IMR-90 (cell line): Measurements from ENCODE around the gene TAX1BP1. TPM values are rescaled to one million over a fixed set of nuclear protein-coding genes. Genes with fewer than 3 reads are reported as not detected.

Experiments
- ATAC-seq: fragments of 200-7000 bp; cut with Tn5 transposase; 2 replicates; pipeline ENCODE4 v1.9.1; 2020; ENCODE audit warnings: low read depth, mild to moderate bottlenecking, moderate library complexity
- BruUV-seq: library from RNA; stranded (reverse); fragments of 400-500 nt; replicated peaks from 2 replicates; lab custom pipeline; 2021; lab: Mats Ljungman, UMichigan
- CTCF ChIA-PET: fragments of 300-600 bp; formaldehyde crosslinking; extraction: SDS; loops from one replicate; lab custom pipeline; 2021; ENCODE audit warnings: antibody characterized with exemption; lab: Yijun Ruan, JAX
- POLR2A ChIA-PET: fragments of 300-600 bp; sonication (Branson Sonifier 250); formaldehyde crosslinking; loops from one replicate; lab custom pipeline; 2022; ENCODE audit warnings: antibody characterized with exemption; ENCODE audit not compliant: unreplicated experiment; lab: Charles Lee
- DNase-seq: peaks from one replicate; pipeline ENCODE4 v3.0.0; 2013
- H2AFZ ChIP-seq: replicated peaks from 2 replicates; pipeline ENCODE3; 2013; ENCODE audit warnings: low read length, mild to moderate bottlenecking; ENCODE audit not compliant: poor library complexity
- H2AK5ac ChIP-seq: 2 replicates; pipeline ENCODE4 v1.6.1; 2013; ENCODE audit warnings: low read depth, low read length, inconsistent platforms
- H2AK9ac ChIP-seq: replicated peaks from 2 replicates; pipeline ENCODE3; 2013; ENCODE audit warnings: mild to moderate bottlenecking, low read depth, low read length, moderate library complexity; ENCODE audit not compliant: poor library complexity
- H2BK120ac ChIP-seq: 2 replicates; pipeline ENCODE4 v1.6.1; 2013; ENCODE audit warnings: low read depth, low read length, inconsistent platforms
- H2BK15ac ChIP-seq: 3 replicates; pipeline ENCODE4 v1.6.1; 2013; ENCODE audit warnings: low read depth, low read length, inconsistent platforms
- H2BK20ac ChIP-seq: 2 replicates; pipeline ENCODE4 v1.6.1; 2013; ENCODE audit warnings: low read depth, mild to moderate bottlenecking, inconsistent platforms, low read length, moderate library complexity
- H2BK5ac ChIP-seq: 2 replicates; pipeline ENCODE4 v1.6.1; 2013; ENCODE audit warnings: mild to moderate bottlenecking, low read depth, low read length, inconsistent platforms; ENCODE audit not compliant: poor library complexity, severe bottlenecking
- H3K14ac ChIP-seq: replicated peaks from 2 replicates; pipeline ENCODE4 v1.6.1; 2013; ENCODE audit warnings: low read depth, low read length, inconsistent platforms
- H3K18ac ChIP-seq: 2 replicates; pipeline ENCODE4 v1.6.1; 2013; ENCODE audit warnings: low read depth, low read length, control low read depth
- H3K23ac ChIP-seq: 2 replicates; pipeline ENCODE4 v1.6.1; 2013; ENCODE audit warnings: low read depth, low read length, inconsistent platforms
- H3K27ac ChIP-seq: 2 replicates; pipeline ENCODE4 v1.5.1; 2013; ENCODE audit warnings: mild to moderate bottlenecking, control low read depth, low read length; ENCODE audit not compliant: insufficient read depth
- H3K27me3 ChIP-seq: 2 replicates; pipeline ENCODE4 v1.6.1; 2013; ENCODE audit warnings: low read length; ENCODE audit not compliant: control insufficient read depth, insufficient read depth
- H3K36me3 ChIP-seq: 2 replicates; pipeline ENCODE4 v1.6.1; 2013; ENCODE audit warnings: low read length, mixed read lengths; ENCODE audit not compliant: control insufficient read depth, insufficient read depth
- H3K4ac ChIP-seq: 2 replicates; pipeline ENCODE4 v1.6.1; 2013; ENCODE audit warnings: low read depth, low read length, inconsistent platforms
- H3K4me1 ChIP-seq: 2 replicates; pipeline ENCODE4 v1.6.1; 2013; ENCODE audit warnings: low read length, mixed read lengths; ENCODE audit not compliant: control insufficient read depth, insufficient read depth
- H3K4me2 ChIP-seq: 2 replicates; pipeline ENCODE4 v1.6.1; 2013; ENCODE audit warnings: low read depth, mild to moderate bottlenecking, control low read depth, low read length, moderate library complexity
- H3K4me3 ChIP-seq: 2 replicates; pipeline ENCODE4 v1.5.1; 2013; ENCODE audit warnings: low read depth, mild to moderate bottlenecking, control low read depth, low read length, moderate library complexity; ENCODE audit not compliant: insufficient read depth
- H3K56ac ChIP-seq: 2 replicates; pipeline ENCODE4 v1.6.1; 2013; ENCODE audit warnings: low read length, inconsistent platforms; ENCODE audit not compliant: insufficient read depth; ENCODE audit errors: extremely low read depth
- H3K79me1 ChIP-seq, 2 experiments: 2 replicates each; pipeline ENCODE4 v1.6.1; 2013; ENCODE audit warnings: low read length in 2 of 2, inconsistent platforms in 1 of 2, low read depth in 1 of 2
- H3K9ac ChIP-seq: 2 replicates; pipeline ENCODE4 v1.6.1; 2013; ENCODE audit warnings: low read depth, low read length, control low read depth
- H3K9me1 ChIP-seq: 2 replicates; pipeline ENCODE4 v1.6.1; 2013; ENCODE audit warnings: low read length, inconsistent platforms; ENCODE audit not compliant: insufficient read depth
- H3K9me3 ChIP-seq: 2 replicates; pipeline ENCODE4 v1.6.1; 2013; ENCODE audit warnings: low read length; ENCODE audit not compliant: control insufficient read depth, insufficient read depth
- H4K20me1 ChIP-seq: 2 replicates; pipeline ENCODE4 v1.6.1; 2013; ENCODE audit warnings: low read length, inconsistent platforms; ENCODE audit not compliant: insufficient read depth
- H4K5ac ChIP-seq: 2 replicates; pipeline ENCODE4 v1.6.1; 2013; ENCODE audit warnings: mild to moderate bottlenecking, low read depth, low read length, control low read depth
- H4K8ac ChIP-seq, 2 experiments: 2 replicates each; pipeline ENCODE4 v1.6.1; 2013; ENCODE audit warnings: low read depth in 2 of 2, low read length in 2 of 2, control low read depth in 1 of 2, inconsistent platforms in 1 of 2
- H4K91ac ChIP-seq: 2 replicates; pipeline ENCODE4 v1.6.1; 2013; ENCODE audit warnings: low read depth, low read length, inconsistent platforms; ENCODE audit not compliant: insufficient read depth
- BHLHE40 ChIP-seq: fragments of 150-350 bp; IDR thresholded peaks from 2 replicates; pipeline ENCODE4 v1.6.1; 2016; ENCODE audit warnings: mild to moderate bottlenecking, low read depth, low read length
- CEBPB ChIP-seq: IDR thresholded peaks from 2 replicates; pipeline ENCODE4 v1.6.1; 2012; ENCODE audit warnings: low read depth, low read length, improper control_type of control experiment
- CHD1 ChIP-seq: IDR thresholded peaks from 2 replicates; pipeline ENCODE4 v1.6.1; 2012; ENCODE audit warnings: low read depth, low read length, improper control_type of control experiment
- FOS ChIP-seq: fragments of 150-350 bp; IDR thresholded peaks from 2 replicates; pipeline ENCODE4 v1.6.1; 2016; ENCODE audit warnings: low read depth, low read length
- MAFK ChIP-seq: IDR thresholded peaks from 2 replicates; pipeline ENCODE4 v1.6.1; 2012; ENCODE audit warnings: low read depth, low read length, improper control_type of control experiment
- MAZ ChIP-seq: IDR thresholded peaks from 2 replicates; pipeline ENCODE4 v1.6.1; 2012; ENCODE audit warnings: low read depth, mild to moderate bottlenecking, low read length, improper control_type of control experiment, moderate library complexity, borderline replicate concordance
- MXI1 ChIP-seq: IDR thresholded peaks from 2 replicates; pipeline ENCODE4 v1.6.1; 2012; ENCODE audit warnings: low read depth, mild to moderate bottlenecking, low read length, moderate library complexity, borderline replicate concordance
- NFE2L2 ChIP-seq: fragments of 150-350 bp; IDR thresholded peaks from 2 replicates; pipeline ENCODE4 v1.6.1; 2016; ENCODE audit warnings: low read depth, mild to moderate bottlenecking, low read length
- POLR2A ChIP-seq: IDR thresholded peaks from 2 replicates; pipeline ENCODE4 v1.6.1; 2012; ENCODE audit warnings: mild to moderate bottlenecking, low read depth, low read length
- RAD21 ChIP-seq: IDR thresholded peaks from 2 replicates; pipeline ENCODE4 v1.6.1; 2012; ENCODE audit warnings: low read length, improper control_type of control experiment
- RCOR1 ChIP-seq: IDR thresholded peaks from 2 replicates; pipeline ENCODE4 v1.6.1; 2012; ENCODE audit warnings: mild to moderate bottlenecking, low read length, improper control_type of control experiment; ENCODE audit not compliant: insufficient replicate concordance
- RFX5 ChIP-seq: IDR thresholded peaks from 2 replicates; pipeline ENCODE4 v1.8.0; 2012; ENCODE audit warnings: low read depth, mild to moderate bottlenecking, low read length, moderate library complexity
- SMC3 ChIP-seq: fragments of 150-350 bp; IDR thresholded peaks from 2 replicates; pipeline ENCODE4 v1.6.1; 2016; ENCODE audit warnings: low read depth, mild to moderate bottlenecking, antibody characterized with exemption, low read length, moderate library complexity
- WGBS, 2 experiments: methylation state at CpG; one replicate each; pipeline versions ENCODE4 v1.1.5 to v1.1.7; 2013; ENCODE audit warnings: missing lambda C conversion rate in 2 of 2; ENCODE audit not compliant: insufficient read length in 1 of 2; ENCODE audit errors: extremely low coverage in 2 of 2; 5-methylcytosine and 5-hydroxymethylcytosine counted together
- dilution Hi-C: fragments of 300-500 bp; cut with HindIII; formaldehyde crosslinking; loops from one replicate; pipeline ENCODE4 v1.14.3; 2018; ENCODE audit warnings: low sequenced_read_pairs; ENCODE audit not compliant: unreplicated experiment
- in situ Hi-C: fragments of 300-500 bp; cut with MboI; formaldehyde crosslinking; loops from 3 replicates; pipeline ENCODE4 v1.14.3; 2019; ENCODE audit warnings: low sequenced_read_pairs, inconsistent platforms, mixed read lengths
- intact Hi-C: fragments of 100-400 bp; cut with micrococcal nuclease; formaldehyde crosslinking; loops from 2 replicates; pipeline ENCODE4 v1.10.0; 2022
- polyA plus RNA-seq, 3 experiments: library from polyadenylated mRNA; depleted of rRNA; stranded (reverse); fragments of >200 nt; gene quantifications; 2 replicates each; pipeline ENCODE4 v1.2.3, GENCODE V29; 2012; ENCODE audit warnings: low replicate concordance in 1 of 3
- total RNA-seq: library from RNA; depleted of rRNA; stranded (reverse); fragments of >200 nt; gene quantifications from 2 replicates; pipeline ENCODE4 v1.2.3, GENCODE V29; 2012
- TF ChIP-seq, protein P1 (sequence below): fragments of 150-350 bp; IDR thresholded peaks from 2 replicates; pipeline ENCODE4 v1.6.1; 2017; ENCODE audit warnings: mild to moderate bottlenecking, antibody characterized with exemption, low read length, low read depth
- TF ChIP-seq, protein P2 (sequence below): conservative IDR thresholded peaks from 2 replicates; pipeline ENCODE4 v1.5.1; 2012; ENCODE audit warnings: mild to moderate bottlenecking, low read depth, low read length, improper control_type of control experiment
- TF ChIP-seq, protein P3 (sequence below): fragments of 150-350 bp; IDR thresholded peaks from 2 replicates; pipeline ENCODE4 v1.6.1; 2016; ENCODE audit warnings: low read depth, mild to moderate bottlenecking, low read length, moderate library complexity, borderline replicate concordance

Gene TAX1BP1
- total and polyA plus RNA-seq, 2 of the 4 experiments (the other 2 are of a cell fraction), result 49.0 to 52.7 TPM

DNA sequence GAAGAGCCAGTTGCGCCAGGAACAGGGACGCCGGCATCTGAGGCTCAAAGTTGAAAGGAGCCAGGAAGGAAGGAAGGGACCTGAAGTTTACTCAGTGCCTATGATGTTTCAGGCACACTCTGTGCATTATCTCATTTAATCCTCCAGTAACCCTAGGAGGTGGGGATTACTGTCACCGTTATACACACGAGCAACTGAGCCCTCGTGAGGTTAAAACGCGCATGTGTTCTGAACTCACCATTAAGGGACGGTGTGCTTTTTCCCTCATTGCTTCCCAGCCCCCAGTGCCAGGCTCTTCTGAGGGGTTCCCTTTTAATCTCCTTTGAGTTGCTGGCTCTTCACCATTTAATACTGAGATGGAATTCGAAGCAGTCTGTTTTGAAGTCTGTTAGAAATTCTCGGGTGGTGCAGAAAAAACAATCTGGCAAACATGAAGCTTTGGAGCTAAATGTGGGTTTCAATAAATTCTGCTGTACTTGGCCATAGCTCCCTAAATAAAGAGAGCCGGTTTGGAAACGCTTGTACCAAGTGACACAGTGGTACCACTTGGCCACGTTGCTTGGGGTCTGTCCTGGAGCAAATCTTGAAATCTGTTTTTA is 102.2 kb downstream of the TAX1BP1 start:
- in situ Hi-C loops, result no loop called here
- Histone ChIP-seq H2BK5ac (no peak overlapping the region), H3K4me3 (no peak overlapping the region), H4K91ac (no peak overlapping the region), H3K23ac (no peak overlapping the region), H3K14ac (no peak overlapping the region), H3K9ac (no peak overlapping the region), H3K79me1 (no peaks in the 10 kb centered on the region; a peak in 1 of 4 replicates), H2AK5ac (no peak overlapping the region), H3K27ac (no peak overlapping the region), H4K5ac (no peak overlapping the region), H3K4me1 (no peaks in the 10 kb centered on the region), H2AFZ (no peak overlapping the region), H3K4ac (no peak overlapping the region), H2BK15ac (no peak overlapping the region), H3K36me3 (peaks cover 18% of the 10 kb centered on the region; the same call in 1 of the 2 replicates), H3K9me3 (no peaks in the 10 kb centered on the region), H3K18ac (no peak overlapping the region), H3K27me3 (no peaks in the 10 kb centered on the region), H4K20me1 (no peaks in the 10 kb centered on the region), H2BK20ac (no peak overlapping the region), H3K4me2 (no peak overlapping the region), H4K8ac (no peak overlapping the region), H2BK120ac (no peak overlapping the region), H3K56ac (no peak overlapping the region), H2AK9ac (no peak overlapping the region), H3K9me1 (peaks cover 9% of the 10 kb centered on the region)
- TF ChIP-seq RAD21 (no peak), MAZ (no peak), SMC3 (no peak), BHLHE40 (no peak), FOS (no peak), CEBPB (no peak), POLR2A (no peak), RFX5 (no peak), MAFK (no peak), RCOR1 (no peak), CHD1 (no peak), NFE2L2 (no peak), MXI1 (no peak)
- TF ChIP-seq, protein P1, sequence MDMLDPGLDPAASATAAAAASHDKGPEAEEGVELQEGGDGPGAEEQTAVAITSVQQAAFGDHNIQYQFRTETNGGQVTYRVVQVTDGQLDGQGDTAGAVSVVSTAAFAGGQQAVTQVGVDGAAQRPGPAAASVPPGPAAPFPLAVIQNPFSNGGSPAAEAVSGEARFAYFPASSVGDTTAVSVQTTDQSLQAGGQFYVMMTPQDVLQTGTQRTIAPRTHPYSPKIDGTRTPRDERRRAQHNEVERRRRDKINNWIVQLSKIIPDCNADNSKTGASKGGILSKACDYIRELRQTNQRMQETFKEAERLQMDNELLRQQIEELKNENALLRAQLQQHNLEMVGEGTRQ, result no peak
- TF ChIP-seq, protein P2, sequence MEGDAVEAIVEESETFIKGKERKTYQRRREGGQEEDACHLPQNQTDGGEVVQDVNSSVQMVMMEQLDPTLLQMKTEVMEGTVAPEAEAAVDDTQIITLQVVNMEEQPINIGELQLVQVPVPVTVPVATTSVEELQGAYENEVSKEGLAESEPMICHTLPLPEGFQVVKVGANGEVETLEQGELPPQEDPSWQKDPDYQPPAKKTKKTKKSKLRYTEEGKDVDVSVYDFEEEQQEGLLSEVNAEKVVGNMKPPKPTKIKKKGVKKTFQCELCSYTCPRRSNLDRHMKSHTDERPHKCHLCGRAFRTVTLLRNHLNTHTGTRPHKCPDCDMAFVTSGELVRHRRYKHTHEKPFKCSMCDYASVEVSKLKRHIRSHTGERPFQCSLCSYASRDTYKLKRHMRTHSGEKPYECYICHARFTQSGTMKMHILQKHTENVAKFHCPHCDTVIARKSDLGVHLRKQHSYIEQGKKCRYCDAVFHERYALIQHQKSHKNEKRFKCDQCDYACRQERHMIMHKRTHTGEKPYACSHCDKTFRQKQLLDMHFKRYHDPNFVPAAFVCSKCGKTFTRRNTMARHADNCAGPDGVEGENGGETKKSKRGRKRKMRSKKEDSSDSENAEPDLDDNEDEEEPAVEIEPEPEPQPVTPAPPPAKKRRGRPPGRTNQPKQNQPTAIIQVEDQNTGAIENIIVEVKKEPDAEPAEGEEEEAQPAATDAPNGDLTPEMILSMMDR, result no peak
- TF ChIP-seq, protein P3, sequence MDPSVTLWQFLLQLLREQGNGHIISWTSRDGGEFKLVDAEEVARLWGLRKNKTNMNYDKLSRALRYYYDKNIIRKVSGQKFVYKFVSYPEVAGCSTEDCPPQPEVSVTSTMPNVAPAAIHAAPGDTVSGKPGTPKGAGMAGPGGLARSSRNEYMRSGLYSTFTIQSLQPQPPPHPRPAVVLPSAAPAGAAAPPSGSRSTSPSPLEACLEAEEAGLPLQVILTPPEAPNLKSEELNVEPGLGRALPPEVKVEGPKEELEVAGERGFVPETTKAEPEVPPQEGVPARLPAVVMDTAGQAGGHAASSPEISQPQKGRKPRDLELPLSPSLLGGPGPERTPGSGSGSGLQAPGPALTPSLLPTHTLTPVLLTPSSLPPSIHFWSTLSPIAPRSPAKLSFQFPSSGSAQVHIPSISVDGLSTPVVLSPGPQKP, result no peak
- ChIA-PET CTCF (no interaction called here), POLR2A (no interaction called here)
- 83% methylated on average over 1 of the region's 14 CpGs; no CpG with 5 or more reads in 1 of the 2 experiments for WGBS, 2 experiments
- intact Hi-C loops, result no loop called here
- ATAC-seq (no peak), DNase-seq (no peak)
- dilution Hi-C loops, result no loop called here
- no TSS peak for BruUV-seq
